Activated CD8-positive, alpha-beta T cell treated with anti-CD3 and anti-CD28 coated beads, Interleukin-2, amount 10 ng/mL, durations not matched to agents 7 days and 5 days (primary cell): Measurements from ENCODE around the gene NR2C2AP. TPM values are rescaled to one million over a fixed set of nuclear protein-coding genes. Genes with fewer than 3 reads are reported as not detected.
A peak's percentile ranks its signal among the peaks of the same experiment; 100 is the strongest.

Experiments
- ATAC-seq: fragments of 150-1000 bp; cut with Tn5 transposase; one replicate; pipeline ENCODE4 v1.10.0; 2021; ENCODE audit warnings: moderate library complexity
- CTCF ChIA-PET: fragments of 350-600 bp; sonication (Branson Sonifier 250); formaldehyde crosslinking; loops from one replicate; lab custom pipeline; 2021; ENCODE audit warnings: antibody characterized with exemption; lab: Charles Lee
- POLR2A ChIA-PET: fragments of 350-600 bp; sonication (Branson Sonifier 250); formaldehyde crosslinking; loops from one replicate; lab custom pipeline; 2021; ENCODE audit warnings: antibody characterized with exemption; lab: Charles Lee
- DNase-seq: peaks from one replicate; pipeline ENCODE4 v3.0.0-alpha.2; 2020
- H3K27ac Mint-ChIP-seq: one replicate; pipeline ENCODE4 v1.8.0; 2021; ENCODE audit warnings: mild to moderate bottlenecking, mixed read lengths
- H3K27me3 Mint-ChIP-seq: one replicate; pipeline ENCODE4 v1.8.0; 2021; ENCODE audit warnings: low read depth, mixed read lengths
- H3K36me3 Mint-ChIP-seq: one replicate; pipeline ENCODE4 v1.8.0; 2021; ENCODE audit warnings: low read depth, mixed read lengths
- H3K4me1 Mint-ChIP-seq: one replicate; pipeline ENCODE4 v1.8.0; 2021; ENCODE audit warnings: low read depth, mixed read lengths
- H3K4me3 Mint-ChIP-seq: one replicate; pipeline ENCODE4 v1.8.0; 2021; ENCODE audit warnings: mild to moderate bottlenecking, mixed read lengths
- H3K9me3 Mint-ChIP-seq: one replicate; pipeline ENCODE4 v1.8.0; 2022; ENCODE audit warnings: mixed read lengths; ENCODE audit not compliant: insufficient read depth
- total RNA-seq, 2 experiments: library from RNA; stranded (reverse); gene quantifications; one replicate each; pipeline ENCODE4 v1.2.3, GENCODE V29; 2021

NR2C2AP gene
- total RNA-seq, 2 experiments from 2014 or later: 35.6 TPM

DNA sequence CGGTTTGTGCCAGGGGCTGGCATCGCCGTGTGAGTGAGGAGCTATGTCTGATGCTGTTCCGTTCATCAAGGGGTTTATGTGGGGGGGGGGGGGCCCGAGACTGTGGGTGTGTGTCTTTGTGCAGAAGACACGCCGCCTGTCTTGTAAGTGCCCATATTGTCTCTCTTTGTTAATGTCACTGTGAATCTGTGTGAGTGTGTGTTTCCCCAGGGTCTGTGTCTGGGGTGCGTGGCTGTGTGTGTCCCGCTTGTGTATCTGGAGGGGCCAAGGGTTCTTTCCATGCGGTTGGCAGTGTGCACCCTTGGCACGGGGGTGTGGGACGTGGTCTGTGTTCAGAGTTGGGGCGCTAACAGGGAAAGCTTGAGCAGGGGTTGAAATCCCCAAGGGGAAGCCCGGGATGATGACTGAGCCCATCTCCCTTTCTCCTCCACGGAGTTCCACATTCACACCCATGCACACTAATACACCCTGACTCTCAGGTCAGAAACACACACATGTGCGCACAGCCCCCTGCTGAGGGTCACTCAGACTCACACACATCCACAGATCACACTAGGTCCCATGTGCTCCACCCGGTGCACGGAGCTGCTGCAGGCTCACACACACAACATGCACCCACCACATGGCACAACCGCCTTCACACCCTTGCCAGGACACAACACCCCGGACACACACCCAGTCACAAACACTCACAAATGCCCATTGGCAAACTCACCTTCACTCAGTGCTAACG lies 10.4 kb upstream of the NR2C2AP start:
- no peaks in the 10 kb centered on the region for H3K4me1 Mint-ChIP-seq
- ChIA-PET POLR2A (no interaction called here), CTCF (no interaction called here)
- ATAC-seq (no peak), DNase-seq (no peak)
- no peak overlapping the region for H3K4me3 Mint-ChIP-seq
- no peak overlapping the region for H3K27ac Mint-ChIP-seq
- H3K9me3 Mint-ChIP-seq: no peaks in the 10 kb centered on the region
- peaks cover 36% of the 10 kb centered on the region for H3K27me3 Mint-ChIP-seq
- no peaks in the 10 kb centered on the region for H3K36me3 Mint-ChIP-seq

DNA sequence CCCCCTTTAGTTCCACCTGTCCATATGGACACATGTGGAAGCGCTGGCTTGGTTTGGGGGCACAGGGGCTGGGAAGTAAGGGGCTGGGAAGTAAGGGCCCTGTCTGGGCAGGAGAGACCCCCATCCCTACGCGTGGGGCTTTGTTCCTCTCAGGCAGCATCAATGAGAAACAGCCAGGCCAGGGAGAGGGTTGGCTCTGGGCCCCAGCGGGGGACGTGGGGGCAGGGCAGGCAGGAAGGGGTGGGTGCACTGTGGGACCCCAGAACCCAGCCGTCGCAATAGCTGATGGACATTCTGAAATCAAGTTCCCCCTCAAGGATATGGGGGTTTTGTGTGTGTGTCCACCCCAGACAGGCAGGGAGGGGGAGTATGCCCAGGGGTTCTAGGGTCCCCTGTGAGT lies 9.7 kb upstream of the NR2C2AP start:
- Mint-ChIP-seq H3K4me1 (peaks cover under 1% of the 10 kb centered on the region), H3K27ac (no peak overlapping the region), H3K4me3 (no peak overlapping the region), H3K36me3 (no peaks in the 10 kb centered on the region), H3K27me3 (peaks cover 36% of the 10 kb centered on the region), H3K9me3 (no peaks in the 10 kb centered on the region)
- DNase-seq (no peak), ATAC-seq (no peak)
- CTCF ChIA-PET: no interaction called here
- POLR2A ChIA-PET: interaction anchor here (0.7 kb wide), 1 partner anchor 141 kb away, joined by 3 read pairs; no protein-coding TSS in a partner anchor

DNA sequence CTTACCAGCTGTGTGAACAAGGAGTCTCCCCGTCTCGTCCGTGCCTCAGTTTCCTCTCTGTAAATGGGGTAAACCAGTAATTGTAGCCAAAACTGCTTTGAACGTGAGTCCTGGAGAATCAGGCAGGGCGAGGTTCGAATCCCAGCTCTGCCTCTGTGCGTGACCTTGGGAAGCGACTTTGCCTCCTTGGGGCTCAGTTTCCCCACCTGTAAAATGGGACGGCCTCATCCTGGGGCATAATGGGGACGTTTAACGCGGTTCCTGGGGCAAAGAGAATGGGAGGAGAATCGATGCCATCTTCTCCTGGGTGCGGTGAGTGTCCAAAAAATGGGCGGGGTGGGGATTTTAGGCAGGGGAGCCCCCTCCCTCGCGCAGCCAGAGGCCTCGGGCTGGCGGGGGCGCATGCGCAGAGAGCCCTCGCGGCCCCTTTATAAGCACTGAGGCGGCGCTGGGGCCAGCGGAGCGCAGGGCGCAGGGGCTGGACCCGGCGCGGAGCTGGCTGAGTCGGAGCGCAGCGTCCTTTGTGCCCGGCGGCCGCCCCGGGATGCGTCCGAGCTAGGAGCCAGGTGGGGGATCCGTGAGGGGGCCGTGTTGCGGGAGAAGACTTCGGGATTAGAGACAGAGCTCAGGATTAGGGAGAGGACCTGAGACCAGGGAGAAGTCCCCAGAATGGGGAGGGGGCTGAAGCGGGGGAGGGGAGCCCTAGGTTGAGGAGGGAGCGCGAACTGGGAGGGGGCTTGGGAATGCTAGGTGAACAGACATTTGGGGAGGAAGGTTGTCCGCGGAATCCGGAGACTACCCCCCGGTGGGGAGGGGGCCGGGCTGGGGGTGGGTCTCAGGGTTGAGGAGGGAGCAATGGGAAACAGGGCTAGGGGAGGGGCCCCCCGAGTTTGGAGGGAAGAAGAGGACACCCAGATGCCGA lies 8.5 kb upstream of the NR2C2AP start, which contains the start of gene NCAN:
Gene NCAN, plus strand, starts transcription at position 460 of the 922 bp plus-strand sequence. CDS start 4,996 bp downstream, outside the sequence.
- no peak for DNase-seq
- POLR2A ChIA-PET: interaction anchor here (0.7 kb wide), 1 partner anchor 140 kb away, joined by 3 read pairs; no protein-coding TSS in a partner anchor
- peaks cover 12% of the 10 kb centered on the region for H3K4me1 Mint-ChIP-seq
- peaks cover 1% of the 10 kb centered on the region for H3K36me3 Mint-ChIP-seq
- ATAC-seq: no peak
- CTCF ChIA-PET: no interaction called here
- H3K4me3 Mint-ChIP-seq: no peak within 1 kb of the TSS
- H3K27me3 Mint-ChIP-seq: peaks cover 44% of the 10 kb centered on the region
- H3K27ac Mint-ChIP-seq: no peak within 1 kb of the TSS
- no peaks in the 10 kb centered on the region for H3K9me3 Mint-ChIP-seq

DNA sequence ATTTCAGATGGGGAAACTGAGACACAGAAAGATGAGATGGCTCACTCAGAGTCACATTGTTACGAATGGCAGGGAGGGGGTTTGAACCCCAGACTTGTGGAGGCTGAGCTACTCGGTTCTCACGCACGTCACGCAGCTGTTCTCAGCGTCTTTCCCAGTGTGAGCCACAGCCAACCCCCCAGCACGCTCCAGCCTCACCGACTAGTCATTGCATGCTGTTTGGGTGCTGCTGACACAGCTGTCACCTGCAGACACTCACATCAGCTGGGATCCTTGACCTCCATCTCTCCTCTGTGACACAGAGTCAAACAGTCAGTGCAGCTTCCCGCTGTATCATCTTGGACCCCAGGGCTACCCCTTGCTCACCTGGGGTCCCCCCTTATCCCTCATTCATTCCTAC lies 6.2 kb upstream of the NR2C2AP start:
- Mint-ChIP-seq H3K36me3 (peaks cover 1% of the 10 kb centered on the region), H3K27ac (no peak overlapping the region), H3K27me3 (peaks cover 40% of the 10 kb centered on the region), H3K4me3 (no peak overlapping the region), H3K9me3 (no peaks in the 10 kb centered on the region), H3K4me1 (peaks cover 33% of the 10 kb centered on the region)
- ATAC-seq: no peak
- ChIA-PET POLR2A (no interaction called here), CTCF (no interaction called here)
- DNase-seq: no peak

DNA sequence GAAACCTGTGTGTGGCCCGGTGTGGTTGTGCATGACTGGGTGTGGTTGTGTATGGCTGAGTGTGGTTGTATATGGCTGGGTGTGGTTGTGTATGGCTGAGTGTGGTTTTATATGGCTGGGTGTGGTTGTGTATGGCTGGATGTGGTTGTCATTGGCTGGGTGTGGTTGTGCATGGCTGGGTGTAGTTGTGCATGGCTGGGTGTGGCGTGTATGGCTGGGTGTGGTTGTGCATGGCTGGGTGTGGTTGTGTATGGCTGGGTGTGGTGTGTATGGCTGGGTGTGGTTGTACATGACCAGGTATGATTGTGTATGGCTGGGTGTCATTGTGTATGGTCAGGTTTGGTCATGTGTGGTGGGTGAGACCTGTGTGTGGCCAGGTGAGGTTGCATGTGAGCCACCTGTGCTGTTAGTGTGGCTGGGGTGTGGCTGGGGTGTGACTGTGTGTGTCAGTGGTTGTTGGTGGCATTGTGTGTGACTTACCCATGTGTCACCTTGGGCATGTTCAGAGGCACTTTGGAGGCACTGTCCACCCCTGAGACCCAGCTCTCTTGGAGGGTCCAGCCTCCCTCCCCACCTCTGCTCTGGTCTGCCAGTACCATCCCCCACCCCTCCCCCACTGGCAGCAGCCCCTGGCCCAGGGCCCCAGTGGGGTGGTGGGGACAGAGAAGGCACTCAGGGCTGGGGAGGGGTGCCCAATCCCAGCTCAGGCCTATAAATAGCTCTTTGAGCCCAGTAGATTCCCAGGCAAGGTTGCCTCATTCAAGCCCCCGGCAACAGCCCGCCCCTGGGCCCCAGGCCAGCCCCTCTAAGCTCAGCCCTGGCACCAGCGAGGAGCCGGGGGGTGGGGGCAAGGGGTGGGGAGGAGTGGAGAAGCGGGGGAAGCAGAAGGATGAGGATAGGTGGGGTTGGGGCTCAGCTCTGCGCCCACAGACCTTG lies 4.7 kb upstream of the NR2C2AP start:
- DNase-seq (no peak), ATAC-seq (no peak)
- CTCF ChIA-PET: no interaction called here
- Mint-ChIP-seq H3K9me3 (no peaks in the 10 kb centered on the region), H3K27ac (peak overlapping the region; percentile 67), H3K4me1 (peaks cover 36% of the 10 kb centered on the region), H3K27me3 (peaks cover 26% of the 10 kb centered on the region), H3K4me3 (no peak overlapping the region), H3K36me3 (peaks cover 4% of the 10 kb centered on the region)
- POLR2A ChIA-PET: no interaction called here

DNA sequence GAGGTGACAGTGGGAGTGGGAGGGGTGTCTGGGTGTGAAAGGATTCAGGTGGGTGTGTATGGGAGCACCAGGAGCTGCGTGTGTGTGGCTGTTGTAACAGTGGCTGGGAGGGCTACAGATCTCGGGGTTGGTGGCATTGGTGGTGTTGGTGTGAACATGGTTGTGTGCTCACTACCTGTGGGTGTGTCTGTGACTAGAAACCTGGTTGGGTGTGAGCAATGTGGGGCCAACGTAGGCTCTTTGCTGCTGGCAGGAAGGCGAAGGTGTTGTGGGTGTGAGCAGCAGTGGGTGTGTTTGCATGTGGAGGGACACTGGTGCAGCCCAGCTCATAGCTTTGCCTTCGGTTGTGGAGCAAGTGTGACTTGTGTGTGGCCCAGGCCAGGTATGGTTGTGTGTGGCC lies 3.7 kb upstream of the NR2C2AP start:
- peak overlapping the region; percentile 67 for H3K27ac Mint-ChIP-seq
- CTCF ChIA-PET: interaction anchor here (3.1 kb wide), 1 partner anchor 18 kb away, joined by 10 read pairs; no protein-coding TSS in a partner anchor
- ATAC-seq (no peak), DNase-seq (no peak)
- no peak overlapping the region for H3K4me3 Mint-ChIP-seq
- peaks cover 19% of the 10 kb centered on the region for H3K27me3 Mint-ChIP-seq
- peaks cover 45% of the 10 kb centered on the region for H3K4me1 Mint-ChIP-seq
- H3K9me3 Mint-ChIP-seq: no peaks in the 10 kb centered on the region
- H3K36me3 Mint-ChIP-seq: peaks cover 12% of the 10 kb centered on the region
- POLR2A ChIA-PET: no interaction called here

DNA sequence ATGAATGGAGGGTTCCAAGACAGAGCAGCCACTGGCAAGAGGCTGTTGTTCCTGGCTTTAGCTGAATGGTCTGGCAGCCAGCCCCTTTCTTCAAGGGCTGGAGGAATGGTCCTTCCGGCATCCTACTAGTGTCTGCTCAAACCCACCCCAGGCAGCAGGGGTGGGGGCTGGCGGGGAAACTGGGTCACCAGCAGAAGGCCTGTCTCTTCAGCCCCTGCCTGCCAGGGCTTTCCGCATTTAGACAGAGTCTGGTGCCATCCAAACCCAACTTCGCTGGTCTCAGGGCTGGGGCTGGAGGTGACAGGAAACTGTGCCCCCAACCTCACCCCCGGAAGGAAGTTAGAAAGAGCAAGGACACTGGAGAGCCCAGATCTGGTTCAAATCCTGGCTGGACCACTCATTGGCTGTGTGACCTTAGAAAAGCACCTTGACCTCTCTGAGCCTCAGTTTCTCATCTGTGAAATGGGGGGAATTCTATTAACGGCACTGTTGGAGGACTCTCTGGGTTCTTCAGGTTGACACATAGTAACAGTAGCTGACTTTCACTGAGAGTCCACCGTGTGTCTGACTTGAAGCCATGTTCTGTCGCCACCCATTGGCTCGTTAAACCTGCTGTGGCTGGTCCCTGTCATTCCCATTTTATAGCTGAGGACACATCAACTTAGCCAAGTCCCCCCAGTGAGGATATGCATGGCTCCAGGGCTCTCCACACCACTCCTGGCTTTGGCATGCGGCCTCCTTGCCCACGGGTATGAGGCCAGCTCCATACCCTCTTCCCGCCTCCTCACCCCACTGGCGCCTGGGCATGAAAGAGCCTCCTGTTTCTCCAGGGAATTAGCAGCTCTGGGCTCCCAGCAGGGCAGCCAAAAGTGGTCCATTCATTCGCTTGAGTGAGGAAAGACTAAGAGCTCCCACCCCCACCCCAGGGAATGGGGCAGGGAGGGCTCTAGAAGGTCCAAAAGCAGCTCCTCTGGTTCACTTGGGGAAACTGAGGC lies 2.5 kb upstream of the NR2C2AP start:
- CTCF ChIA-PET: interaction anchor here (3.1 kb wide), 1 partner anchor 19 kb away, joined by 10 read pairs; no protein-coding TSS in a partner anchor
- peaks cover 17% of the 10 kb centered on the region for H3K36me3 Mint-ChIP-seq
- H3K9me3 Mint-ChIP-seq: no peaks in the 10 kb centered on the region

DNA sequence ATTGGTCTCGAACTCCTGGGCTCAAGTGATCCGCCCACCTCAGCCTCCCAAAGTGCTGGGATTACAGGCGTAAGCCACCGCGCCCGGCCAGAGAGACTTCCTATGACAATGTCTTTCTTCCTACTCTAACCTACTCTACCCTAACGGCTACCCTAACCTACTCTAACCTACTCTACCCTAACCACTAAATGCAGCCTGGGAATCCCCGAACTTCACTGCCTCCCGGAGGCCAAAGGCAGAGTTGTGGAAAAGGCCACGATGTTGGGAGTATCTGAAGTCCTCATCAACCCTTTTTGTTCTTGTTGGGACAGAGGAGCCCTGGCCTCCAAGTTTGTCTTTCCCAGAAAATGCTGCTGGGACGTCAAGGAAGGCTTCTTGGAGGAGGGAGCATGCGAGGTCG lies 967 bp upstream of the NR2C2AP start:
- POLR2A ChIA-PET: interaction anchor here (1.3 kb wide), 1 partner anchor 12 kb away, joined by 3 read pairs; the partner anchor contains the start of genes BORCS8 and RFXANK
- peaks cover 9% of the 10 kb centered on the region for H3K27me3 Mint-ChIP-seq
- H3K27ac Mint-ChIP-seq: peak overlapping the region; percentile 28
- peak overlapping the region; percentile 95 for H3K4me3 Mint-ChIP-seq
- peaks cover 45% of the 10 kb centered on the region for H3K4me1 Mint-ChIP-seq
- CTCF ChIA-PET: interaction anchor here (1.4 to 3.1 kb wide), 2 partner anchors 21 to 30 kb away, joined by 6 to 10 read pairs; no protein-coding TSS in a partner anchor
- ATAC-seq (no peak), DNase-seq (no peak)
- no peaks in the 10 kb centered on the region for H3K9me3 Mint-ChIP-seq
- peaks cover 23% of the 10 kb centered on the region for H3K36me3 Mint-ChIP-seq

More for the DNA sequence above, 2.5 kb upstream of the NR2C2AP start:
- DNase-seq: no peak
- no peak for ATAC-seq
- Mint-ChIP-seq H3K4me3 (no peak overlapping the region), H3K27ac (no peak overlapping the region), H3K4me1 (peaks cover 45% of the 10 kb centered on the region), H3K27me3 (peaks cover 11% of the 10 kb centered on the region)
- POLR2A ChIA-PET: interaction anchor here (1.3 kb wide), 1 partner anchor 14 kb away, joined by 3 read pairs; the partner anchor contains the start of genes BORCS8 and RFXANK

DNA sequence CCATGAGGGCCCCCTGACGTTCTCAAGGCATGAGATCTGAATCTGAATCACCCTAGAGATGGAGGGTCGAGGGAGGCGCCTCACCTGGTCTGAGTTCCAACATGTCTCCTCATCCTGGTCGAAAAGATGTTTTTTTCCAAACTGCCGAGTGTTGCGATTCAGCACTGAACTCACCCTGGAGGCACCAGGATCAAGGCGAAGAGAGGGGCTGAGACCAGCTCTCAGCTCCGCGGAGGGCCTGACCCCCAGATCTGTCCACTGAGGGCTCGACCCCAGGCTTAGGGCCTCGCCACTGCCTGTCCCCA lies 555 bp downstream of the NR2C2AP start:
- ATAC-seq (no peak), DNase-seq (no peak)
- peak overlapping the region; percentile 89 for H3K27ac Mint-ChIP-seq
- ChIA-PET POLR2A (interaction anchor here (0.6 to 3.9 kb wide), 5 partner anchors 10 to 892 kb away, joined by 3 to 55 read pairs (median 4); partner anchors contain the start of genes BORCS8, NDUFA13, RFXANK and TSSK6), CTCF (interaction anchor here (0.7 to 1.6 kb wide), 7 partner anchors 9 to 203 kb away, joined by 3 to 8 read pairs (median 4); partner anchors contain the start of gene GATAD2A)
- peaks cover 34% of the 10 kb centered on the region for H3K36me3 Mint-ChIP-seq
- H3K4me1 Mint-ChIP-seq: peaks cover 43% of the 10 kb centered on the region
- H3K27me3 Mint-ChIP-seq: peaks cover 7% of the 10 kb centered on the region
- no peaks in the 10 kb centered on the region for H3K9me3 Mint-ChIP-seq
- peak overlapping the region; percentile 95 for H3K4me3 Mint-ChIP-seq
